COLO668 (cell line): ENCODE results near the gene CRACR2B.

Experiments
- DNase-seq: peaks from one replicate; lab custom pipeline; 2025; ENCODE audit not compliant: unreplicated experiment; lab: John Stamatoyannopoulos, UW

CRACR2B gene

GRCh38 chr11:837189-837989 is 9.7 kb downstream of the CRACR2B start:
- no peak for DNase-seq

- no peak for DNase-seq
Observed at GRCh38 chr11:837990-838307, 10.2 kb downstream of the CRACR2B start.

DNA sequence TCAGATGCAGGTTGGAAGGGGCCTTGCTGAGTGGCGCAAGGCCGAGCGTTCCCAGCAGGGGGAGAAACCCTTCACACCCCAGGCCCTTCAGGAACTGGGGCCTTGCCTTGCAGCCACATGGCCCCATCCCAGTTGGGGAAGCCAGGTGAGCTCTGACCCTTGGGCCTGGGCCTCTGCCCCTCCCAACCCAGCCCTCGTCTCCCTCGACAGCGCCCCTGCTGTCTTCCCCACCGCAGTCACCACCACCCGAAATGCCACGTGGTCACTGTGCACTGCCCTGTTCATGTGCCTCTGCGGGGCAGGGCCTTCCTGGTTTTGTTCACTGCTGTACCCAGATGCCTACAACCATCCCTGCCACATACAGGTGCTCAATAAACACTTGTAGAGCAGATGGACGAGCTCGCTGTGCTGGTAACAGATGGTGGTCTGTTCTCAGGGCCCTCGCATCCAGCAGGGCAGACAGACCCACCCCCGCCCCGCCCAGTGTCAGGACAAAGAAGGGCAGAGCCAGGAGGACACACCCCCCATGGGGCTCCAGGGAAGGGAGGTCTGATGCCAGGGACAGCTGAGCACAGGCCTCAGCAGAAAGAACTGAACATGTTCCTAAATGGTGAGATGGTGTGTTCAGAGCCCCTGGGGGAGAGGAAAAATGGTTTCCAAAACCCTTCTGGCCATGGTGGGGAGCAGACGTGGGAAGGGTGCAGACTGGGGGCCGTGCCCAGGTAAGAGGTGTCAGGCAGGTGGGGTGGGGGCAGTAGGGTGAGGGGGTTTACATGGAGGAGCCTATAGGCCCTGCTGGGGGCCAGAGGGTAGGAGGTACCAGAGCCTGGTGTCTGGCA is 10.9 kb downstream of the CRACR2B start:
- DNase-seq, result no peak

DNA sequence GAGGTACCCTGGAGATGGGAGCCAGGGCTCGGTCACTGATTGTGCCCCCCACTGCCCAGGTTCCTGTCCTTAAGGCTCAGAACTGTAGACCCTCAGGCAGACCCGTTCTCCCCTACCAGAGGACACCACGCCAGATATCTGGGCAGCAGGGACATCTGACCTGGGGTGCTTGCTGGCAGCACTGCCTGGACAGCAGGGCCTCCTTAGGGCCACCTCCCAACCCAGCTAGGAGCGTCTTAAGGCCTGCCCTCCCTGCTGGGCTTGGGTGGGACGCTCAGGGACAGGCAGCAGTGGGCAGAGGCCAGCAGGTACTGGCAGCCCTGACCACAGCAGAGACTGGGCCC is 11.5 kb downstream of the CRACR2B start:
- DNase-seq, result no peak

- DNase-seq, result no peak
Observed at GRCh38 chr11:839875-840617, 12.3 kb downstream of the CRACR2B start.

DNA sequence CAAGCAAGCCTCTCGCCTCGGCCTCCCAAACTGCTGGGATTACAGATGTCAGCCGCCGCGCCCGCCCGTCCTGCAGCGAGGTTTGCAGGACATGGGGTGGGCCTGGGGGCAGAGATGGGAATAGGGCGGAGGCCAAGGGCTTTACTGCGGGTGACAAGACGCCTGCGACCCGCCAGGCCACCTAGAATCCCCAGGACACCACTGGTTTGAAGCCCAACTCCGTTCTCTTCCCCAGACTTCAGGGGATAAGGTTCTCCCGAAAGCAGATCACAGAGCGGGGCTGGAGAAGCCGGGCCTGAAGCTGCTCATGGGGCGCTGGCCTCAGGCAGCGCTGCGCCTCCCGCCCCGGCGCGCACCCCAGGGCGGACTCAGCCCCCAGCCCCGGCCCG is 14.3 kb downstream of the CRACR2B start:
- DNase-seq, result no peak

GRCh38 chr11:842370-843002 is 14.8 kb downstream of the CRACR2B start, which contains the start of the genes POLR2L and TSPAN4:
TSS of gene POLR2L (minus strand) at chr11:842529. CDS start at chr11:842508, 21 bp downstream.
TSS of gene TSPAN4 (plus strand) at chr11:842852. CDS start at chr11:850305, 7,453 bp downstream.
- DNase-seq, result peak; percentile 77

DNA sequence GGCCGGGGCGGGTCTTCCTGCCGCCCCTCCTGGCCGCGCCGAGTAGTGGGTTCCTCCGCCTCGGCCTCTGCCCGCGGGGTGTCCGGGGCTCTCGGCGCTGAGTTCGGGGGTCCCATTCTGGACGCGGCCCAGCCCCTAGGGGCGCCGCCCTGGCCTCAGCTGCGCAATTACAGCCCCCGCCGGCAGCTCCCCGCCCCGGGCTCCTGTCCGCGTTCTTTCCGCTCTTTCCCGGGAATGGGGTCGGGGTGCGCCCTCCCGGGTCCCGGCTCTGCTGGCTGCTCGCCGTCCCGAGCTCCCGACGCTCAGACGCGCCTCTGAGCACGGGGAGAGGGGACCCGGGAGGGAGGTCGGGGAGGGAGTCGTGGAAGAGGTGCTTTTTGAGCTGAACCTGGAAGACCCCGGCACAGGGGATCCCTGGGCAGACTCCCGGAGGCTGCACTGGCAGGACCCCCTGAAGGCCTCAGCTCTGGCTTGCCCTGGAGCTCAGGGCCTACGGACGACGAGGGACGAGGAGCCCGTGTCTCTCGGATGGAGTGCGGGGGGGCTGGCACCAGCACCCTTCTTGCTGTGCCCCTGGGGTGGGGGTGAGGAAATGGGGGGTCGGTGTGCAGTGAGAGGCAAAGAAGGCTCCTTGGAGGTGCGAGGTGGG is 15.5 kb downstream of the CRACR2B start:
- no peak for DNase-seq

DNA sequence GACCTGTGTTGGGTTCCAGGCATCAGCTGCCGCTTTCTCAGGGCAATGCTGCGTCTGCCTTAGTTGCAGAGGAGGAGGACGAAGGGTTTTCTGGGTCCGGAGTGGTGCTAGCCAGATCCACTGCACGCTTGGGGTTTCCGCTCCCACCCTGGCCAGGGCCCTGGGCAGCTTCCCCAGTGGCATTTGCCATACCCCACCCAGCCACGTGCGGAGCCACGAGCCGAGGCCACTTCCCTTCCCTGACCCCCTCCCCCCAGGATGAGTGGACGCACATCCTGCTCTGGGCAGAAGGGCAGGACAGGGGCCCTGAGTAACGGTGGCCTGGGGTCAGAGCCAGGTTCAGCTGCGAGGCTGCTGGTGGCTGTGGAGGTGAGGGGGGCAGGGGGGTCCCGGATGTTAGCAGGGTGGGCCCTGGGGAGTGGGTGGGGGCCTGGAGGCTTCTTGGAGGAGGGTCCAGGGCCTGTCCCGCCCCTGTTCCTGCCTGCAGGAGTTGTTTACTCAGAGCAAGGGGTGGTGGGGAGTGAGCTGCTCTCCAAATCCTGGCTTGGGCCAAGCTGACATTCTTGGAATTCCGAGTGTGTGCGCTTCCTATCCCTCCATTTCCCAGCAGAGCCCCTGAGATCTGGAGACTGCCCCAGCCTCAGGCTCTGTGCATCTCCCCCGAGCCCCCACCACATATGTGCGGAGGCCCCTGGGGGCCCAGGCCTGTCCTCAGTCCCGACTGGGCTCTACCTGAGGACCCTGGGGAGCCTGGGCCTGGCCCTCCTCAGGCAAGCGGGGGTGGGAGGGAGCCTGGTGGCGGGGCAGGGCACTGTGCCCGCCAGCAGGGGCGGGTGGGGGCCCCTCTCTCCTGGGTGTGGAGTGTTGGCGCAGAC is 16.3 kb downstream of the CRACR2B start:
- peak; percentile 3 for DNase-seq

GRCh38 chr11:844693-845644 is 17.2 kb downstream of the CRACR2B start:
- no peak for DNase-seq

- no peak for DNase-seq
Observed at GRCh38 chr11:845872-846495, 18.3 kb downstream of the CRACR2B start.

DNA sequence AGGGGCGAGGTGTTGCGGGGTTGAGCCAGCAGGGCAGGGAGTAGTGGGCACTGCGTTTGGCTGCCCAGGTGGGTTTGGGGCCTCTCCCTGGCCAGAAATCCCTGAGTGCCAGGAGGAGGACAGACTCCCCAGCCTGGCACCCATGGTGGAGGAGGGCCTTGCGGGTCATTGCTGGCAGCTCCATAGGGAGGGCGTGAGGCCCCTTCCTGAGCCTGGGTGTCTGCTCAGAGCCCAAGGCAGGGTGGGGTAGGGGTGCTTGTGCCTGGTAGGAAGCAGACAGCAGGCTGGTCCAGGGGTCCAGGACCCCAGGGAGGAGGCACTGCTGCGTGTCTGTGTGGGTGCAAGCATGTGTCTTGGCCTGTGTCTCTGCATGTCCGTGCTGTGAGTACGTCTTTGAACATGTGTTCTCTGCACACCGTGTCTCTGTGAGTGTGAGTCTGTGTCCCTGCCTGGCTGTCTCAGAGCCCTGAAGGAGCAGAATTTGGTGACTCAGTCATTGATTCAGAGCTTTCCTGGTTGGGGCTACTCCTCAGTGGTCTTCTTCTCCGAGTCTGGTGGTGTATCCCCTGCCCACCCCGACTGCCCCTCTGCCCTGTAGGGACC is 18.9 kb downstream of the CRACR2B start:
- no peak for DNase-seq

DNA sequence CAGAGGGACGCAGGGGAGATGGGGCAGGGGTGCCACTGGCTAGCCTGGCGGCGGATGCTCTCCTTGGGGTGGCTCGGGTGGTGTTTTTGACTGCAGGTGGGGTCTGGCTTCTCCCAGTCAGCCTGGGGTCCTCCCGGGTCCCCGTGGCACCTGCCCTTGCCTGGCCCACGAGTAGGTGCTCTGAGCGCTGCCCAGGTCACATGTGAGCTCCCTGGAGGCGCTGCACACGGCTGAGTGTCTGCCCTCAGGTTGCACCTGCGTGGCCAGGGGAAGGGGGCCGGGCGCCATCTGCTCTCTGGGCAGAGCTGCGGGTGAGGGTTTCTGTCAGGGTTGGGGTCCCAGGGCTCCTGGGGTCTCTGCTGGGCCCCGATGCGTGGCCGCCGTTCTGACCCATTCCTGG is 20.2 kb downstream of the CRACR2B start:
- no peak for DNase-seq

DNA sequence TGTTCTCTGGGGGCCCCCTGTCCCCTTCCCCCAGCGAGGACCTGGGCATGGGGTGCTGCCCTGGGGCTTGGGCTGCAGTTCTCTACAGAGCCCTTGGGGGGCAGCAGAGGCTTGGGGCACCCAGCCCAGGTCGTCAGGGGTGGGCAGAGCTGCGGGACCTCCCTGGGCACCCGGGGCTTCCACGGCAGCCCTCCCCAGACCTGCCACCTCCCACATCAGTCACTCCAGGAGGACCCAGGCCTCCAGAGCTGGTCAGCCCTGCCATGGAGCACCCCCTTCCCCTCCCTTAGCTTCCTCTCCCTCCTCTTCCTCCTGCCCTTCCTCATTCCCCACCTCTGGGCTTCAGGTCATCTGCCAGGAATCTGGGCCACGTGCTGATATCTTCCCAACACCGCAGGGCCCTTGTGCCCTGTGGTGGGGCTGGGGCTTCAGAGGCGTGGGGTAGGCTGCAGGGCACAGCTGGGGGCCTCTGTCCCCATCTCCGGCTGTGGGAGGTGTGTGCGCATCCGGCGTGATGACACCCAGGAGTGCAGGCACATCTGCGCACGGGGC is 20.7 kb downstream of the CRACR2B start:
- peak; percentile 17 for DNase-seq

GRCh38 chr11:849104-849824 is 21.5 kb downstream of the CRACR2B start:
- DNase-seq, result peak; percentile 39

- DNase-seq, result no peak
Observed at GRCh38 chr11:849951-850774, 22.4 kb downstream of the CRACR2B start.
